GM12864 (cell line): ENCODE results near the gene OSTC.
"Not testable (repeated sequence)": the region's sequence is repeated elsewhere in the genome, so short reads cannot be mapped to it uniquely, and the experiment has no call there.

ENCODE experiments used
- DNase-seq: peaks from one replicate; pipeline ENCODE4 v3.0.0-alpha.2; 2011; ENCODE audit warnings: low read depth
- H3K4me3 ChIP-seq: 2 replicates; pipeline ENCODE4 v1.5.1; 2011; ENCODE audit warnings: mild to moderate bottlenecking, low read depth, low read length, control low read depth
- TF ChIP-seq, protein P1 (sequence below): IDR thresholded peaks from 2 replicates; pipeline ENCODE4 v1.5.1; 2011; ENCODE audit warnings: low read depth, mild to moderate bottlenecking, moderate library complexity, low read length, control low read depth, inconsistent platforms; ENCODE audit errors: missing control alignments

OSTC gene

GRCh38 chr4:108709234-108709633, 58.8 kb downstream of the OSTC start:
- TF ChIP-seq, protein P1, sequence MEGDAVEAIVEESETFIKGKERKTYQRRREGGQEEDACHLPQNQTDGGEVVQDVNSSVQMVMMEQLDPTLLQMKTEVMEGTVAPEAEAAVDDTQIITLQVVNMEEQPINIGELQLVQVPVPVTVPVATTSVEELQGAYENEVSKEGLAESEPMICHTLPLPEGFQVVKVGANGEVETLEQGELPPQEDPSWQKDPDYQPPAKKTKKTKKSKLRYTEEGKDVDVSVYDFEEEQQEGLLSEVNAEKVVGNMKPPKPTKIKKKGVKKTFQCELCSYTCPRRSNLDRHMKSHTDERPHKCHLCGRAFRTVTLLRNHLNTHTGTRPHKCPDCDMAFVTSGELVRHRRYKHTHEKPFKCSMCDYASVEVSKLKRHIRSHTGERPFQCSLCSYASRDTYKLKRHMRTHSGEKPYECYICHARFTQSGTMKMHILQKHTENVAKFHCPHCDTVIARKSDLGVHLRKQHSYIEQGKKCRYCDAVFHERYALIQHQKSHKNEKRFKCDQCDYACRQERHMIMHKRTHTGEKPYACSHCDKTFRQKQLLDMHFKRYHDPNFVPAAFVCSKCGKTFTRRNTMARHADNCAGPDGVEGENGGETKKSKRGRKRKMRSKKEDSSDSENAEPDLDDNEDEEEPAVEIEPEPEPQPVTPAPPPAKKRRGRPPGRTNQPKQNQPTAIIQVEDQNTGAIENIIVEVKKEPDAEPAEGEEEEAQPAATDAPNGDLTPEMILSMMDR = no peak
- H3K4me3 ChIP-seq = no peak overlapping the region
- DNase-seq = no peak

DNA sequence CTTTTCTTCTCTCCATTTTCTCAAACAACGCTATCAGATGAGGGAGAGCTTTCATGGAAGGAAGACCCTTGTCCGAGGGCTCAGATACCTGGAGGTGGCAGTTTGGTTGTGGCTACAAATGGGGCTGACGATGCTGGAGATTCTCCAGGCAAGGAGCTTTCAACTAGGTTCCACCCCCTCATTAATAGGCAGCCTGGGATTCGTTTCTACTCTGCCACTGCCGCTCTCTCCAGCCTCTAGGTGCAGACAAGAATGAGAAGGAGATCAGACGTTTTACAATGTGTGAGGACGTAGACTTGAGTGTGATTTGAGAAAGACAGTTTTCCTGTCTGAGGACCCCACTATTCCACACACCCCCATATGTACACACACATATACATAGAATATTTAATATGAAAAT, 59.3 kb downstream of the OSTC start:
- TF ChIP-seq, protein P1 = no peak
- no peak overlapping the region for H3K4me3 ChIP-seq
- no peak for DNase-seq

DNA sequence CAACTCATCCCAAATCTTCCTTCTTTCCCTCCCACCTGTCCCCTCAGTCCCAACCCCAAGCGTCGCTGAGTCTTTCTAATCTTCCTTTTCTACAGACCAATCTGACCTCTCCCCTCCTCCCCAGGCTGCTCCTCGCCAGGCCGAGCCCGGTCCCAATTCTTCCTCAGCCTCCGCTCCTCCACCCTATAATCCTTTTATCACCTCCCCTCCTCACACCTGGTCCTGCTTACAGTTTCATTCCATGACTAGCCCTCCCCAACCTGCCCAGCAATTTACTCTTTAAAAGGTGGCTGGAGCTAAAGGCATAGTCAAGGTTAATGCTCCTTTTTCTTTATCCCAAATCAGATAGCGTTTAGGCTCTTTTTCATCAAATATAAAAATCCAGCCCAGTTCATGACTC, 60.2 kb downstream of the OSTC start:
- DNase-seq = not testable (repeated sequence)

DNA sequence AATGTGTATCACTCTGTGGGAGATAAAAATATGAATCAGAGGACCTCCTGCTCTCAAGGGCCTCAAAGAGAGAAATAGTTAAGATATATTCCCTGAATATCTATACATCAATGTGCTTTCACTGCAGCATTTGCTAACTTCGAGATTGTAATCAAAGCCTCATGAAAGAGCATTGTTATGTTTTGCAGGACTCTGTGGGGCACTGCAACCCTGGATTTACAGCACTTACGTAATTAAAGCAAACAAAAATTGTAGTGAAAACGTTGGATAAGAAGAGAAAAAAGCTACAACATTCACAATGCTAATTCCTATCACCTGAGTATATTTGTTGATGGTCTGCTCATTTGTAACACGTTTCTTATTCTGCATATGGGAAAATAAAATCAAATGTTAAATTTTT, 64.5 kb downstream of the OSTC start:
- no peak overlapping the region for H3K4me3 ChIP-seq
- DNase-seq = no peak
- TF ChIP-seq, protein P1 = no peak

More for the DNA sequence above, 60.2 kb downstream of the OSTC start:
- H3K4me3 ChIP-seq = not testable (repeated sequence)

DNA sequence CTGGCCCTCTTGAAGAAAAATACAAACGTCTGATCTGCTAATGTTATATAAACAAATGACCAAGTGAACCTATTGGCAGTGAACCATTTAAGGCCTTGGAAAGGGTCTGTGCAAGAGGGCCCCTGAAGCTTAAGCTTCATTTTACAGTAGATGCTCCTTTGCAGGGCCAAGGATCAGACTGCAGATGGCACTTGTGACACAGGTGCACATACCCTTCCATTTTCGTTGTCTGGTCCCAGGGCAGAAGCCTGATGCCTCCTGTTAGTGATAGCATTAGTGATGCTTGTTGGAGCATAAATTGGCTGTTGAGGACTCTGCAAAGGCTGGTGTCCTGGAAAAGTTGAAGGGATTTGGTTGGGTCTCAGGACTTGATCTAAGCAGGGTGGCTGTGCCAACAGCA, 65.9 kb downstream of the OSTC start:
- DNase-seq = no peak
- H3K4me3 ChIP-seq = no peak overlapping the region
- TF ChIP-seq, protein P1 = no peak

GRCh38 chr4:108717386-108717785, 67.0 kb downstream of the OSTC start:
- TF ChIP-seq, protein P1 = no peak
- no peak overlapping the region for H3K4me3 ChIP-seq
- DNase-seq = no peak
